Nucleus accumbens (tissue), 56 donors: Measurements from ENCODE around the gene LRRD1.
"Not testable (repeated sequence)": the region's sequence is repeated elsewhere in the genome, so short reads cannot be mapped to it uniquely, and the experiment has no call there.

Experiments used
- DNase-seq, 56 donors: peaks; one replicate each; lab custom pipeline; 2025; lab: John Stamatoyannopoulos, UW

The LRRD1 gene

GRCh38 chr7:92142791-92143190, 36.2 kb downstream of the LRRD1 start:
- not testable (repeated sequence) for DNase-seq

DNA sequence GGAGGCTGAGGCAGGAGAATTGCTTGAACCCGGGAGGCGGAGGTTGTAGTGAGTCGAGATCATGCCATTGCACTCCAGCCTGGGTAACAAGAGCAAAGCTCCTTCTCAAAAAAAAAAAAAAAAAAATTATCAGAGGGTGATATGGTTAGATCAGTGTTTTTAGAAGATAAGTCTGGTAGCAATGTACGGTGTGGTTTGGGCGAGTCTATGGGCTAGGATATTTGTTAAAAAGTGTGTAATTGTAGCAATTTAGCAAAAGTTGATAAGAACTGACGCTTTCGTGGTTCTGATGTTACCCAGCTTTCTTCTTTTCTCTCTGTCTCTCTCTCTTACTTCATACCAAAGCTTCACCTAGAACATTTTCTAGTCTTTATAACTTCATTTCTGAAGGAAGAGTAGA, 37.8 kb downstream of the LRRD1 start:
- DNase-seq = no peak

- DNase-seq = no peak
Observed at GRCh38 chr7:92137557-92137956, 41.4 kb downstream of the LRRD1 start.

GRCh38 chr7:92135052-92135889, 43.7 kb downstream of the LRRD1 start:
- DNase-seq = peak in 25 of 56 donors; percentile 21 to 64 (median 48)

GRCh38 chr7:92134271-92135051, 44.5 kb downstream of the LRRD1 start, which contains the start of gene CYP51A1:
Gene CYP51A1 (minus strand): TSS chr7:92134477. CDS start chr7:92134364, 113 bp downstream.
- peak; percentile 44 to 97 (median 90) for DNase-seq

DNA sequence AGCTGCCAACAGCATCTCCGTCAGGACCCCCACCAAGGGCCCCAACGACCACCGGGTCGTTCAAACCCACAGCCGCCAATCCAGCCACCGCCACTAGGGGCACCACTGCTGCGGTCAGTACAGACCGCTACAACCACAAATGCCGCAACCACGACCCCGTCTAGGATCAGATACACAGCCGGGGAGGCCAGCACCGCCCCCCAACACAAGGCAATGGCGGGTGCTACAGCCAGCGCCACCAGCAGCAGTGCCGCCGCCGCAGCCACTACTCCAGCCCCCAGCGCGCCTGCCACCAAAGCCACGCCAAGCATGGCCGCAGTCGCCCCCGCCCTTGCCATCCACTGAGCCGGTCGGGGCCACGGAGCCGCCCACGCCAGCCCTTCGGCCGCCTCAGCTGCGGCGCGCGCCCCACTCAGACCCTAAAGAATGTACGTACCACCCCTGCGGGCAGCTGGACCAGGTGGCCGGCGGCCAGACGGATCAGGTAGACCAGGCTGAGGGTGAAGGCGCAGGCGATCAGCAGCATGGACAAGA, 45.1 kb downstream of the LRRD1 start:
- DNase-seq = peak in 51 of 56 donors; percentile 13 to 91 (median 63)

DNA sequence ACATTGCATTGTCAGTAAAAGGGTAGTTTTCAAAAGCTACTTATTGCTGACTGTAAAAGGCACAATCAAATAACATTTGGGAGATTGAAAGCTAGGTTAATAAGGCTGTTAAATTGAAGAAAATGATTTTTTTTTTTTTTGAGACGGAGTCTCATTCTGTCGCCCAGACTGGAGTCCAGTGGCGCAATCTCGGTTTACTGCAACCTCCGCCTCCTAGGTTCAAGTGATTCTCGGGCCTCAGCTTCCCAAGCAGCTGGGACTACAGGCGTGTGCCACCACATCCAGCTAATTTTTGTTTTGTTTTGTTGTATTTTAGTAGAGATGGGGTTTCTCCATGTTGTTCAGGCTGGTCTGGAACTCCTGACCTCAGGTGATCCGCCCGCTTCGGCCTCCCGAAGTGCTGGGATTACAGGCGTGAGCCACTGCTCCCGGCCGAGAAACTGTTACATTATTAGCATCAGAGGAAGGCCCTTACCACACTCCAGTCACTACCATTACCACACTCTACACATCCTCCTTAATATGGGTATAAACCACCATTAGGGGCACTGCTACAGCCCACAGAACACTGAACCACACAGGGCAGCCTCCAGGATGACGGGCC, 45.7 kb downstream of the LRRD1 start:
- peak in 4 of 56 donors; percentile 23 to 44 (median 34) for DNase-seq

GRCh38 chr7:92131764-92132330, 47.1 kb downstream of the LRRD1 start:
- DNase-seq = no peak

DNA sequence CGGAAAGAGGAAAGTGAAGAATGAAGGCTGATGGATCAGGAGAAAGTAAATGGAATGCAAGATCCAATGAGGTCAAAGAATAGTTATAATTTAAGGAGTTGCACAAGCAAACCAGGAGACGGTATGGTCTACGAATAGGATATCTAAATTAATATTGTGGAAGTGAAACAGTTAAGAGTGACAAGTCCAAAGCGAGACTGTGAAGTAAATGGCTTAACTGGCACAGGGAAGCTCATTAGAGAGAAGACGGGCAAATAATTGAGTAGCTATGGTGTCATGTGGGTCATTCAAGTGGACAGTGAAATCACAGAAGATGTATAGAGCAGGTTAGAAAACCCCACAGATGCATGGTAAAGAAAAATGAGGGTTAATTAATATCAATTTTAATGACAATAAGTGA, 47.8 kb downstream of the LRRD1 start:
- no peak for DNase-seq

- DNase-seq = no peak
Observed at GRCh38 chr7:92121681-92122080, 57.3 kb downstream of the LRRD1 start.

DNA sequence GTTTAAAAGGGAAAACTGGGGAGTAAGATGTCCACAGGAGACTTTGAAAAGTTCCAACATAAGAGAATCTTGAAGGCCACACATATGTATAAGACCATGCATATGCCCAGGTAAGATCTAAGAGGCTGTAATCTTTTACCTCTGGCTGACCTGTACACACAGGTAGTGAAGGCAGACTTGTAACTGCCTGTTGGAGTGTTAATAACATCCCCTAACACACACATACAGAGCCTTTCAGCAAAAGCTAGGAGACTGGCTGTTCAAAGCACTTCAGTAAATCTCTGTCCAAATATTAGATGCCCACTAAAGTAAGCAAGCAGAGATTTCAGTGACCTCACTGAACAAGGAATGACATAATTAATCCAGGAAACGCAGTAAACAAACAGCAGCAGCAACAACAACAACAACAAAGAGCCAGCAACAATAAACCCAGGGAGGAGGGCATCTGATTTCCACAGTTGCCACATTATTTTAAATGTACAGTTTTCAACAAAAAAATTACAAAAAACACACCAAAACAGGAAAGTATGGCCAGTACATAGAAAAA, 59.7 kb downstream of the LRRD1 start:
- no peak for DNase-seq

GRCh38 chr7:92116949-92117348, 62.0 kb downstream of the LRRD1 start:
- no peak for DNase-seq

- no peak for DNase-seq
Observed at GRCh38 chr7:92115821-92116220, 63.1 kb downstream of the LRRD1 start.

DNA sequence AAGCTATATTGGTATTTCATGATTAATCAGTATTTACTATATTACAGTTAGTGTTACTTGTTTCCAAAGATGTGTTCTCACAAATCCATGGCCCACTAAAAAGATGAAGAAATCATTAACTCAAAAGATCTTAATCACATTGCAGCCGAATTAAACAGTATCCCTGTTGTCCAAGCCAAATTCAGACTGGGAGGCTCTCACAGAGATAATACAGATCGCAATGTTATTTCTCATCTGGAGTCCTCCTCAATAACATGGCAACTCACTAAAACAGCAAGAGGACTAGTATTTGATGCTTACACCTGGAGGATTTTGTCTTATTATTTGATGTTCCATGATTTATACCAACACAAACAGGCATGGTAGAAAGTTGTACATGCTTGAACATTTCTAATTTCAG, 68.1 kb downstream of the LRRD1 start:
- DNase-seq = no peak

GRCh38 chr7:92108821-92109220, 70.1 kb downstream of the LRRD1 start:
- no peak for DNase-seq

DNA sequence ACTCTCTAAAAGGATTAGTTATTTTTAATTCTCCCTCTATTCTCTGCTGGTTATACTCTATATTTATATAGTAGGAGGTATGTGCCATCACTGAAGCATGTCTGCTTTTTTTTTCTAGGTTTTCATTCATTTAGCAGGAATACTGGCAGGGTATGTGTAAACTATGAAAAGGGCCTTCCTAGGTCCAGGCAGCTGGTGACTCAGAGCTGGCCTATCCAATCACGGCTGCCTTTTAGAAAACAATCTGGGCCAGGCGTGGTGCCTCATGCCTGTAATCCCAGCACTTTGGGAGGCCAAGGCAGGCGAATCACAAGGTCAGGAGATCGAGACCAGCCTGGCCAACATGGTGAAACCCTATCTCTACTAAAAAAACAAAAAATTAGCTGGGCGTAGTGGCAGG, 76.1 kb downstream of the LRRD1 start:
- not testable (repeated sequence) for DNase-seq

GRCh38 chr7:92100534-92100933, 78.4 kb downstream of the LRRD1 start:
- no peak for DNase-seq

DNA sequence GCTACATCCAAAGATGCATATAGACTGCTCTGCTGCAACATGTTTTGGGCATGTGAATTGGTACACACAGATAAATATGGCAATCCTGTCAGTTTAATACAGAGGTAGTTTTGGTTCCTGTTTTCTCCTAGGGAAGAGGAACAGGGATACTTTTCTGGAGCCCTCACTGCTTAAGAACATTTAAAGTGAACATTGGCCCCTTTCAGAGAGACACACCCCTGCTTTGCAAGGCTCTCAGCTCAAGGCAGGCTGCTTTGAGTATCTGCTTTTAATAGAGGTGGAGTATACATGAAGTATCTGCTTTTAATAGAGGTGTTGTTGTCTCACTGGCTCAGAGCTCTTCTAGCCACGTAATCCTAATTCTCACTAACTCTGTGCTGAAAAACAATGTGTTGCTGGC, 83.6 kb downstream of the LRRD1 start:
- DNase-seq = no peak
